Spleen (tissue), 11 donors: ENCODE measurements around the gene ZBTB49. TPM values are rescaled to one million over a fixed set of nuclear protein-coding genes. Genes with fewer than 3 reads are reported as not detected.
"Not testable (repeated sequence)": the region's sequence is repeated elsewhere in the genome, so short reads cannot be mapped to it uniquely, and the experiment has no call there.

ENCODE experiments used
- DNase-seq: peaks from one replicate; pipeline ENCODE4 v3.0.0-alpha.2; 2020
- H3K27ac ChIP-seq, 8 donors: fragments of 200-600 bp; sonication (generic) in 7 of 8; 1 replicate in 4 of 8; 2 replicates in 4 of 8; pipeline versions ENCODE4 v1.5.0 to v1.8.0; 2016 to 2021; ENCODE audit warnings: inconsistent platforms in 4 of 8, mild to moderate bottlenecking in 4 of 8, moderate library complexity in 1 of 8
- H3K27me3 ChIP-seq, 7 donors: fragments of 200-600 bp; sonication (generic) in 6 of 7; replicated peaks in 1 of 7; 1 replicate in 4 of 7; 2 replicates in 3 of 7; pipeline versions ENCODE4 v1.5.0 to v1.8.0; 2016 to 2021; ENCODE audit warnings: inconsistent platforms in 3 of 7, mild to moderate bottlenecking in 1 of 7
- H3K36me3 ChIP-seq, 6 donors: fragments of 200-600 bp; sonication (generic) in 5 of 6; 1 replicate in 4 of 6; 2 replicates in 2 of 6; pipeline versions ENCODE4 v1.5.0 to v1.8.0; 2016 to 2021; ENCODE audit warnings: inconsistent platforms in 2 of 6
- H3K4me1 ChIP-seq, 6 donors: fragments of 200-600 bp; sonication (generic) in 5 of 6; 1 replicate in 3 of 6; 2 replicates in 3 of 6; pipeline versions ENCODE4 v1.5.0 to v1.8.0; 2016 to 2021; ENCODE audit warnings: inconsistent platforms in 3 of 6
- H3K4me3 ChIP-seq, 8 donors: fragments of 200-600 bp; sonication (generic) in 7 of 8; 1 replicate in 4 of 8; 2 replicates in 4 of 8; pipeline versions ENCODE4 v1.5.0 to v1.8.0; 2016 to 2021; ENCODE audit warnings: inconsistent platforms in 4 of 8, mild to moderate bottlenecking in 4 of 8, moderate library complexity in 2 of 8
- H3K9me3 ChIP-seq, 8 donors: fragments of 200-600 bp; sonication (generic) in 7 of 8; 1 replicate in 4 of 8; 2 replicates in 4 of 8; pipeline versions ENCODE4 v1.5.0 to v1.8.0; 2016 to 2021; ENCODE audit warnings: inconsistent platforms in 4 of 8
- POLR2A ChIP-seq, 3 donors: fragments of 450-650 bp; IDR thresholded peaks; one replicate each; pipeline ENCODE4 v1.5.1; 2017; ENCODE audit warnings: antibody characterized with exemption in 3 of 3, mild to moderate bottlenecking in 1 of 3
- POLR2AphosphoS5 ChIP-seq, 3 donors: sonication (generic); formaldehyde crosslinking; IDR thresholded peaks; one replicate each; pipeline ENCODE4 v1.5.1; 2017; ENCODE audit warnings: antibody characterized with exemption in 3 of 3
- WGBS, 5 donors: extraction: QIAGEN DNeasy Blood & Tissue Kit in 3 of 5; methylation state at CpG; one replicate each; pipeline versions ENCODE4 v1.1.5 to v1.1.7; 2013 to 2018; 5-methylcytosine and 5-hydroxymethylcytosine counted together
- intact Hi-C: fragments of 100-400 bp; cut with DNase I; formaldehyde crosslinking; loops from one replicate; pipeline ENCODE4 v1.15.0; 2023; ENCODE audit warnings: low total_unique reads
- polyA plus RNA-seq, 3 donors: library from polyadenylated mRNA; stranded (reverse); fragments of 200-250 nt; gene quantifications; one replicate each; pipeline ENCODE4 v1.2.1, GENCODE V29; 2013
- total RNA-seq, 7 donors: library from RNA; depleted of rRNA in 3 of 7; stranded (reverse); fragments of >200 nt in 3 of 7; fragmentation: NEBNext Ultra II Directional in 4 of 7; extraction: Animal tissue kit (Norgen Biotek cat#: 25700) in 4 of 7; gene quantifications; one replicate each; pipeline versions ENCODE4 v1.1.0 to v1.2.1, GENCODE V29; 2016 to 2021
- TF ChIP-seq, protein P1 (sequence below), 11 experiments: fragments of 200-600 bp in 7 of 11; fragments of 450-650 bp in 4 of 11; sonication (generic) in 4 of 11; IDR thresholded peaks in 8 of 11; conservative IDR thresholded peaks in 3 of 11; 1 replicate in 7 of 11; 2 replicates in 4 of 11; pipeline versions ENCODE4 v1.4.0 to v1.8.0; 2016 to 2021; ENCODE audit warnings: antibody characterized with exemption in 11 of 11, inconsistent platforms in 4 of 11, mild to moderate bottlenecking in 1 of 11
- donor health status: healthy with polysubstance abuse.
- donor health status: DM: no; HTN: no; CAD: no; lungs with moderate emphysema.
- donor health status: DM: no; HTN: no; CAD: no.
- donor health status: Bipolar disorder and iron deficiency.
- donor health status: healthy.
- donor health status: DM: no; HTN: no; CAD: no.
- donor health status: DM: yes; HTN: yes; CAD: no.

The ZBTB49 gene
- total and polyA plus RNA-seq, 10 donors, result 2.7 to 25.4 (median 10.8) TPM

DNA sequence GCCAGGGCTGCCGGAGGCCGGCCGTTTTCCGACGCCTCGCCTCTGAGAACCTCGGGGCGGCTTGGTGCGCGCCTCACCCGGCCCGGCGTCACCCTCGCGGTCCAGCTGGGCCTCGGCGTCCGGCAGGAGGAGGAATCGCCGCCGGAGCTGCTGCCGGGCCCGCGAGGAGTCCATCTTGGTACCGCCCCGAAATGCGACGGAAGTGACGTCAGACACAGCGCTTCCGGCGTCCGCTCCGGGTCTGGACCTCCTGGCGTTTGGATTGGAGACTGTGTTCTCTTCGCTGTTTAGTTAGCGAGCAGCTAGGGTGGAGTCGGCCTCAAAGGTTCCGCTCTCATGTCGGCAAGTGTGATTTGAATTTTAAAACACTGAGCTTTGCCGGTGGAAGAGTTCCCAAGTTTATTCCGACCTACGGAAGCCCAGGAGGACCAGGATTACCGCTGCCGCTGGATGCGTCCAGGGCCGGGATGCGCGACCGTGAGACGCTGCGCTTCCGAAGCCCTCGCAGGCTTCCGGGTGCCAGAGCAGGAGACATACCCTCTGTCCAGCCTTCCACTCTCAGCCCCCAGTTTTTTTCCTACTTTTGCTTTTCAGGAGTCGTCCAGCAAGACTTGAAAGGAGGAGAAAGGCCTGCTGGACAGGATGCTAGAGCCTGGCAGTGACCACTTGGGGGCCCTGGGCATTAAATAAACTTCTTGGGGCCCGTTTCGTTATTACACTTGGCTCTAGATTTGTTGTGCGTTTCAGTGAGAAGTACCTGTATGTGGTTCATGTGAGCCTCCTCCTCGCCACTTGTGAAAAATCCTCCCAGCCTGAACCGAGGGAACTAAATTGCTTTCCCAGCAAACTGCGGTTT lies 41.8 kb upstream of the ZBTB49 start, which contains the start of gene TMEM128:
Gene TMEM128 (minus strand): TSS at position 195 of the 856 bp plus-strand sequence. CDS start 21 bp downstream, at position 174.
- Histone ChIP-seq H3K4me3 (peak within 1 kb of the TSS; percentile 64 to 87 (median 80)), H3K4me1 (peaks cover 20 to 46% (median 29%) of the 10 kb centered on the region in 6 donors), H3K27me3 (peaks cover 0 to 3% (median 0%) of the 10 kb centered on the region in 7 donors), H3K36me3 (peaks cover 0 to 29% (median 23%) of the 10 kb centered on the region in 6 donors), H3K27ac (peak within 1 kb of the TSS; percentile 91 to 96 (median 94)), H3K9me3 (no peaks in the 10 kb centered on the region)
- DNase-seq, result peak; percentile 97
- WGBS, 5 donors, result 1 to 4% (median 2%) methylated on average over 31 to 62 of the region's 62 CpGs
- intact Hi-C loops, result no loop called here
- TF ChIP-seq, protein P1, sequence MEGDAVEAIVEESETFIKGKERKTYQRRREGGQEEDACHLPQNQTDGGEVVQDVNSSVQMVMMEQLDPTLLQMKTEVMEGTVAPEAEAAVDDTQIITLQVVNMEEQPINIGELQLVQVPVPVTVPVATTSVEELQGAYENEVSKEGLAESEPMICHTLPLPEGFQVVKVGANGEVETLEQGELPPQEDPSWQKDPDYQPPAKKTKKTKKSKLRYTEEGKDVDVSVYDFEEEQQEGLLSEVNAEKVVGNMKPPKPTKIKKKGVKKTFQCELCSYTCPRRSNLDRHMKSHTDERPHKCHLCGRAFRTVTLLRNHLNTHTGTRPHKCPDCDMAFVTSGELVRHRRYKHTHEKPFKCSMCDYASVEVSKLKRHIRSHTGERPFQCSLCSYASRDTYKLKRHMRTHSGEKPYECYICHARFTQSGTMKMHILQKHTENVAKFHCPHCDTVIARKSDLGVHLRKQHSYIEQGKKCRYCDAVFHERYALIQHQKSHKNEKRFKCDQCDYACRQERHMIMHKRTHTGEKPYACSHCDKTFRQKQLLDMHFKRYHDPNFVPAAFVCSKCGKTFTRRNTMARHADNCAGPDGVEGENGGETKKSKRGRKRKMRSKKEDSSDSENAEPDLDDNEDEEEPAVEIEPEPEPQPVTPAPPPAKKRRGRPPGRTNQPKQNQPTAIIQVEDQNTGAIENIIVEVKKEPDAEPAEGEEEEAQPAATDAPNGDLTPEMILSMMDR (IDR thresholded peaks at IDR 0.05 in 8 of 11, conservative IDR thresholded peaks at IDR 0.05 in 3 of 11), result peak in 9 of 11 experiments; percentile 16 to 52 (median 29)
- TF ChIP-seq POLR2AphosphoS5 (IDR thresholded peaks at IDR 0.05), result peak; percentile 94 to 96 (median 95)
- peak in 1 of 3 donors; percentile 65 for TF ChIP-seq POLR2A (IDR thresholded peaks at IDR 0.05)

DNA sequence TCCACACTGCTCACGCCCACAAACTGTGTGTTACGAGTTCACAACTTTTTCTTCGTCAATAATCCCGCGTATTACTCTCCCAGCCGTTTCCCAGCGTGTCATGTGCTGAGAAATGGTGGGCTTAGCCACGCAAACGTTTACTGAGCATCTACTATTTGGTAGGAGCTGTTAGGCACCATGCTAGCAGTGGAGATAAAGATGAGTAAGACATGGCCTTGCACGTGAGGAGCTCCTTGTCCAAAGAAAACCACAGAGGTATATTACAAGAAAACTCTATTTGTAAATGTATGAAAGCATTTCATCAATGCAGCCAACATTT lies 41.2 kb upstream of the ZBTB49 start:
- peaks cover 0 to 23% (median 18%) of the 10 kb centered on the region in 6 donors for H3K36me3 ChIP-seq
- intact Hi-C loops, result no loop called here
- peaks cover 20 to 46% (median 29%) of the 10 kb centered on the region in 6 donors for H3K4me1 ChIP-seq
- 35 to 66% (median 38%) methylated on average over 10 of the region's 10 CpGs for WGBS, 5 donors
- peak overlapping the region; percentile 64 to 87 (median 80) for H3K4me3 ChIP-seq
- TF ChIP-seq POLR2AphosphoS5 (IDR thresholded peaks at IDR 0.05) (no peak), POLR2A (IDR thresholded peaks at IDR 0.05) (no peak)
- TF ChIP-seq, protein P1 (IDR thresholded peaks at IDR 0.05 in 8 of 11, conservative IDR thresholded peaks at IDR 0.05 in 3 of 11), result no peak
- H3K9me3 ChIP-seq, result no peaks in the 10 kb centered on the region
- H3K27me3 ChIP-seq, result peaks cover 0 to 5% (median 0%) of the 10 kb centered on the region in 7 donors
- DNase-seq, result no peak
- peak overlapping the region; percentile 91 to 96 (median 94) for H3K27ac ChIP-seq

DNA sequence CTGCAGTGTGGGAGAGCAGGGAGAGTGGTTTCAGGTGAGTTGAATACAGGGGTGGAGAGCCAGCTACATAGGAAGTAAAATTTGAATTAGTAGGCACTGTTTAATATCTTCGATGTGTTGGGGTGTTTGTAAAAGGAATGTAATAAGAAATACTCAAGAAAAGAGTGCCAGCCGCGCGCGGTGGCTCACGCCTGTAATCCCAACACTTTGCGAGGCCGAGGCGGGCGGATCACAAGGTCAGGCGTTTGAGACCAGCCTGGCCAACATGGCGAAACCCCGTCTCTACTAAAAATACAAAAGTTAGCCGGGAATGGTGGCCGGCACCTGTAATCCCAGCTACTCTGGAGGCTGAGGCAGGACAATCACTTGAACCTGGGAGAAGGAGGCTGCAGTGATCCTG lies 40.7 kb upstream of the ZBTB49 start:
- Histone ChIP-seq H3K4me1 (peaks cover 20 to 46% (median 29%) of the 10 kb centered on the region in 6 donors), H3K27ac (peak overlapping the region in 4 of 8 donors; percentile 93 to 96 (median 94)), H3K36me3 (peaks cover 0 to 18% (median 13%) of the 10 kb centered on the region in 6 donors)
- DNase-seq, result peak; percentile 73
- intact Hi-C loops, H3K27me3 ChIP-seq, H3K9me3 ChIP-seq, H3K4me3 ChIP-seq: not testable (repeated sequence)
- 92 to 98% (median 97%) methylated on average over 15 of the region's 15 CpGs for WGBS, 5 donors

DNA sequence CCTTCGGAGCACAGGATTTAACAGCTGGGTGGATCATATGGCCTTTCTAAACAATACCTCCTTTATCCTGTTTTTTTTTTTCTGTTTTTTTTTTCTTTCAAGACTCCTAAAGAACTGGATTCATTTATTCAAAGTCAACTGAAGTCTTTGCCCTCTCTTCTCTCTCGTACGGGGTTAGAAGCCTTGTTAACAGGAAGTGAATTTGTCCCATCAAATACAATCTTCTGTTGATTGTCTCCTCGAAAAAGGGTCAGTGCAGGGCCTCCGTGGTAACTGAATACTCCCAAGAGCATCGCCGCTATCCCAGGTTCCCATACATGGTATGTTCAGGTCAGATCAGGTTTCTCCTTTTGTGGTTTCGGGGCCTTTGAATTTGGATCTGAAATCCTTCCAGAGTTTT lies 40.2 kb upstream of the ZBTB49 start:
- 87 to 97% (median 92%) methylated on average over 8 of the region's 8 CpGs for WGBS, 5 donors
- DNase-seq, result no peak
- TF ChIP-seq, protein P1 (IDR thresholded peaks at IDR 0.05 in 8 of 11, conservative IDR thresholded peaks at IDR 0.05 in 3 of 11), result no peak
- TF ChIP-seq POLR2A (IDR thresholded peaks at IDR 0.05) (no peak), POLR2AphosphoS5 (IDR thresholded peaks at IDR 0.05) (no peak)
- no peaks in the 10 kb centered on the region for H3K9me3 ChIP-seq
- H3K27me3 ChIP-seq, result peaks cover 0 to 13% (median 0%) of the 10 kb centered on the region in 7 donors
- peaks cover 0 to 13% (median 8%) of the 10 kb centered on the region in 6 donors for H3K36me3 ChIP-seq
- H3K4me1 ChIP-seq, result peaks cover 20 to 44% (median 29%) of the 10 kb centered on the region in 6 donors
- no peak overlapping the region for H3K27ac ChIP-seq
- no peak overlapping the region for H3K4me3 ChIP-seq
- intact Hi-C loops, result no loop called here
